HG03432 (cell line): Measurements from ENCODE around the gene PPEF2.
"Not testable (repeated sequence)": the region's sequence is repeated elsewhere in the genome, so short reads cannot be mapped to it uniquely, and the experiment has no call there.

ENCODE experiments used
- ATAC-seq: cut with Tn5 transposase; IDR thresholded peaks from one replicate; pipeline ENCODE4 v1.9.1; 2021; ENCODE audit warnings: mild to moderate bottlenecking, moderate library complexity; ENCODE audit not compliant: unreplicated experiment

Gene PPEF2

GRCh38 chr4:75902352-75902751, at the start of gene PPEF2:
PPEF2 (minus strand) TSS chr4:75902452; CDS start chr4:75896325, 6,127 bp downstream.
- ATAC-seq: no peak

- no peak for ATAC-seq
These were observed 48.1 kb upstream of the PPEF2 start for GRCh38 chr4:75950213-75950815.

- peak; percentile 89 for ATAC-seq
These were observed 46.7 kb upstream of the PPEF2 start for GRCh38 chr4:75948822-75949444.

- ATAC-seq: peak; percentile 92
These were observed 38.5 kb upstream of the PPEF2 start, which contains the start of gene NAAA for GRCh38 chr4:75940692-75941253. NAAA (minus strand) TSS chr4:75941013; CDS start chr4:75940949, 64 bp downstream.

GRCh38 chr4:75939890-75940691, 37.8 kb upstream of the PPEF2 start:
- peak; percentile 65 for ATAC-seq

GRCh38 chr4:75935628-75936027, 33.4 kb upstream of the PPEF2 start:
- ATAC-seq: no peak

GRCh38 chr4:75930152-75930551, 27.9 kb upstream of the PPEF2 start:
- ATAC-seq: no peak

- not testable (repeated sequence) for ATAC-seq
These were observed 22.7 kb upstream of the PPEF2 start for GRCh38 chr4:75924916-75925315.

GRCh38 chr4:75924309-75924827, 22.1 kb upstream of the PPEF2 start:
- ATAC-seq: no peak

- ATAC-seq: no peak
These were observed 20.3 kb upstream of the PPEF2 start for GRCh38 chr4:75922588-75922987.

GRCh38 chr4:75921910-75922309, 19.7 kb upstream of the PPEF2 start:
- ATAC-seq: no peak

GRCh38 chr4:75920327-75920726, 18.1 kb upstream of the PPEF2 start:
- ATAC-seq: no peak

GRCh38 chr4:75919920-75920319, 17.7 kb upstream of the PPEF2 start:
- no peak for ATAC-seq

- peak; percentile 75 for ATAC-seq
These were observed 13.9 kb upstream of the PPEF2 start for GRCh38 chr4:75916091-75916661.

GRCh38 chr4:75912968-75913367, 10.7 kb upstream of the PPEF2 start:
- ATAC-seq: no peak

- ATAC-seq: not testable (repeated sequence)
These were observed 8.6 kb upstream of the PPEF2 start for GRCh38 chr4:75910831-75911230.

- no peak for ATAC-seq
These were observed 7.2 kb upstream of the PPEF2 start for GRCh38 chr4:75909405-75909804.

- no peak for ATAC-seq
These were observed 6.3 kb upstream of the PPEF2 start for GRCh38 chr4:75908555-75908954.

- no peak for ATAC-seq
These were observed 5.7 kb upstream of the PPEF2 start for GRCh38 chr4:75907966-75908365.

GRCh38 chr4:75904076-75904475, 1.8 kb upstream of the PPEF2 start:
- ATAC-seq: no peak

- ATAC-seq: no peak
These were observed 3.7 kb downstream of the PPEF2 start for GRCh38 chr4:75898536-75898935.
